Activated CD4-positive, alpha-beta T cell treated with anti-CD3 and anti-CD28 coated beads, Interleukin-2, amount 10 ng/mL, durations not matched to agents 7 days and 5 days (primary cell): Measurements from ENCODE around the gene TDRD9. TPM values are rescaled to one million over a fixed set of nuclear protein-coding genes. Genes with fewer than 3 reads are reported as not detected.

Experiments
- CTCF ChIA-PET: fragments of 350-600 bp; sonication (Branson Sonifier 250); formaldehyde crosslinking; loops from one replicate; lab custom pipeline; 2021; ENCODE audit warnings: antibody characterized with exemption; lab: Charles Lee
- POLR2A ChIA-PET: fragments of 350-600 bp; sonication (Branson Sonifier 250); formaldehyde crosslinking; loops from one replicate; lab custom pipeline; 2021; ENCODE audit warnings: antibody characterized with exemption; lab: Charles Lee
- DNase-seq: peaks from one replicate; pipeline ENCODE4 v3.0.0-alpha.2; 2020
- H3K27ac Mint-ChIP-seq: one replicate; pipeline ENCODE4 v1.8.0; 2021; ENCODE audit warnings: mild to moderate bottlenecking, moderate library complexity, mixed read lengths
- H3K27me3 Mint-ChIP-seq: one replicate; pipeline ENCODE4 v1.8.0; 2021; ENCODE audit warnings: mixed read lengths
- H3K36me3 Mint-ChIP-seq: one replicate; pipeline ENCODE4 v1.8.0; 2021; ENCODE audit warnings: low read depth, mixed read lengths
- H3K4me1 Mint-ChIP-seq: one replicate; pipeline ENCODE4 v1.8.0; 2021; ENCODE audit warnings: mixed read lengths
- H3K4me3 Mint-ChIP-seq: one replicate; pipeline ENCODE4 v1.8.0; 2021; ENCODE audit warnings: mild to moderate bottlenecking, moderate library complexity, mixed read lengths
- H3K9me3 Mint-ChIP-seq: one replicate; pipeline ENCODE4 v1.8.0; 2021; ENCODE audit warnings: mixed read lengths
- total RNA-seq, 2 experiments: library from RNA; stranded (reverse); gene quantifications; one replicate each; pipeline ENCODE4 v1.2.3, GENCODE V29; 2021

The TDRD9 gene
- total RNA-seq, 2 experiments from 2014 or later: 0.60 to 0.62 TPM

DNA sequence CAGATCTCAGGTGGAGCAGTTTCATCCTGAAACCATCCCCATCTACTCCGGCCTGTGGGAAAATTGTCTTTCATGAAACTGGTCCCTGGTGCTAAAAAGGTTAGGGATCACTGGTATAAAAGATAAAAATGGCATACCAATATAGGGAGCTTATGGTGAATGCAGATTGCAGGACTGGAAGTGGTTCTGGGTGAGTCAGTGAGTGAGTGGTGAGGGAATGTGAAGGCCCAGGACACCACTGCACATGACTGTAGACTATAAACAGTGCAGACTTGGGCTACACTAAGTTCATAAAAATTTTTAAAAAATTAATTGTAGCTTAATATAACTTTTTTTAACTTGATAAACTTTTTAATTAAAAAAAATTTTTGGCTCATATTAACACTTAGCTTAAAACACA is 81.0 kb downstream of the TDRD9 start:
- Mint-ChIP-seq H3K36me3 (no peaks in the 10 kb centered on the region), H3K27me3 (peaks cover 13% of the 10 kb centered on the region), H3K4me1 (no peaks in the 10 kb centered on the region), H3K27ac (no peak overlapping the region), H3K9me3 (no peaks in the 10 kb centered on the region), H3K4me3 (no peak overlapping the region)
- ChIA-PET CTCF (interaction anchor here (0.6 kb wide), 3 partner anchors 34 to 1847 kb away, joined by 3 to 5 read pairs (median 4); no protein-coding TSS in a partner anchor), POLR2A (interaction anchor here (0.6 kb wide), 1 partner anchor 360 kb away, joined by 8 read pairs; no protein-coding TSS in a partner anchor)
- DNase-seq: no peak

DNA sequence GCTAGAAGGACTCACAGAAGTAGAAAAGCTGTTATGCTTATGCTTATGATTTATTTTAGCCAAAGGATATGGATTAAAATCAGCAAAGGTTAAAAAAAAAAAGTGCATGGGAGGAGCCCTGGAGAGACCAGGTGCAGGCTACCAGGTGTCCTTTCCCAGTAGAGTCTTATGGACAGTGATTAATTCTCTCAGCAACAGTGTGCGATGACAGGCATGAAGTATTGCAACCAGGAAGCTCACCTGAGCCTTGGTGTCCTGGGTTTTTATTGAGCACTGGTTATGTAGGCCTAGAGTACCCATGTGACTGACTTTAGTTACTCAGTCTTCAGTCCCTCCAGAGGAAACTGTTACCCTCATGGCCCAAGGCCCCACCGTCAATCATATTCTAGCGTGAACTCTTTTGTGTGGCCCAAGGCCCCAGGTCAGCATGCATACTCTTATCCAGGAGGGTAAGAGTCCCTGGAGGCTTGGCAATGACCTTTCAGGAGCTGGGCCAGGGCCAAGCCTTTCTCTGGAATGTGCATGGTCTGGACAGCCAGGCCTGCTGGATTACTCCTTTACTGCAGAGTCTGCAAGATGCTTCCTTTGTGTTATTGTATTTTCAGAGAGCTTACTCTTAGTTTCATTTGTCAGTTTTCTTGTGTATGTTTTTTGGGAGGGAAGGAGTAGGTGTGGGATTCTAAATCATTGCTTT is 83.7 kb downstream of the TDRD9 start:
- H3K4me3 Mint-ChIP-seq: no peak overlapping the region
- no peaks in the 10 kb centered on the region for H3K9me3 Mint-ChIP-seq
- no peak overlapping the region for H3K27ac Mint-ChIP-seq
- no peak for DNase-seq
- no peaks in the 10 kb centered on the region for H3K36me3 Mint-ChIP-seq
- CTCF ChIA-PET: no interaction called here
- POLR2A ChIA-PET: no interaction called here
- H3K4me1 Mint-ChIP-seq: no peaks in the 10 kb centered on the region
- no peaks in the 10 kb centered on the region for H3K27me3 Mint-ChIP-seq

DNA sequence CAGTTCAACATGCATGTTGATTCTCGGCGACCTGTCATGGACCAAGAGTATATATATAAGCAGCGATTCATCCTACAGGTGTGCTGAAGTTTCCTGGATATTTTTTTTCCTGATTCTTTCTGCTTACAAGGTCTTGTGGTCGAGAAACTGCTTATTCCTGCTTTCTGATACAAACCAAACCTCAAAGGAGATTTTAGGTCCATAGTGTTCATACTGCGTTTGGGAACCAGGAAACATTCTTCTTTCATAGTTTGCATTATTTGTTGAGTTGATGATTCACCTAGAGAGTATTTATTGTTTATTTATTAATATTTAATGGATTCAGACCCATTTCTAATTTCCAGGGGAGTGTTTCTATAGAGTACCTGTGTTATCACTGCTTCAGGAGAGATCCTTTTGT is 86.5 kb downstream of the TDRD9 start:
- no peak for DNase-seq
- H3K4me3 Mint-ChIP-seq: no peak overlapping the region
- CTCF ChIA-PET: interaction anchor here (1.1 kb wide), 1 partner anchor 63 kb away, joined by 5 read pairs; no protein-coding TSS in a partner anchor

GRCh38 chr14:104016873-104017650 is 88.8 kb downstream of the TDRD9 start:
- DNase-seq: no peak
- H3K4me3 Mint-ChIP-seq: no peak overlapping the region
- no peaks in the 10 kb centered on the region for H3K4me1 Mint-ChIP-seq
- CTCF ChIA-PET: no interaction called here
- no peaks in the 10 kb centered on the region for H3K9me3 Mint-ChIP-seq
- H3K36me3 Mint-ChIP-seq: no peaks in the 10 kb centered on the region
- POLR2A ChIA-PET: no interaction called here
- H3K27me3 Mint-ChIP-seq: peaks cover 3% of the 10 kb centered on the region
- no peak overlapping the region for H3K27ac Mint-ChIP-seq

More for the DNA sequence above, 86.5 kb downstream of the TDRD9 start:
- Mint-ChIP-seq H3K36me3 (no peaks in the 10 kb centered on the region), H3K27me3 (peaks cover 3% of the 10 kb centered on the region), H3K27ac (no peak overlapping the region), H3K9me3 (no peaks in the 10 kb centered on the region), H3K4me1 (no peaks in the 10 kb centered on the region)
- POLR2A ChIA-PET: no interaction called here

DNA sequence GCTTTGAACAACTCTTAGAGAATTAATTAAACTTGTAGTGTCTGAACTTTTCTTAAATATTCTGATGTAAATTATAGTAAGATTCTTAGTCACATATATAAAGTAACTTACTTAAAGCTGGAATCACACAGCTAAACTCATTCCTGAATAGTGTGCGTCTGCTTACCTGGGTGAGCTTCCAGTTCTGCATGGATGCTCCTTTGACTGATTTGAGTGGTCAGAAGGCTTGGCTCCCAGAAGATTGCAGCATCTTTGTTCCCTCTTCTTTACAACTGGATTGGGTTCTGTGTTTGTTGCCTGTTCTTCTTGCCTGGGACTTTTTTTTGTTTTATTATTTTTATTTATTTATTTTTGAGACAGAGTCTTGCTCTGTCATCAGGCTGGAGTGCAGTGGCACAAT is 90.8 kb downstream of the TDRD9 start:
- no peak for DNase-seq
- no peaks in the 10 kb centered on the region for H3K4me1 Mint-ChIP-seq
- CTCF ChIA-PET: interaction anchor here (0.6 kb wide), 1 partner anchor 200 kb away, joined by 5 read pairs; no protein-coding TSS in a partner anchor
- H3K27ac Mint-ChIP-seq: no peak overlapping the region
- no peaks in the 10 kb centered on the region for H3K36me3 Mint-ChIP-seq
- POLR2A ChIA-PET: no interaction called here
- H3K9me3 Mint-ChIP-seq: no peaks in the 10 kb centered on the region
- no peak overlapping the region for H3K4me3 Mint-ChIP-seq
- peaks cover 5% of the 10 kb centered on the region for H3K27me3 Mint-ChIP-seq

DNA sequence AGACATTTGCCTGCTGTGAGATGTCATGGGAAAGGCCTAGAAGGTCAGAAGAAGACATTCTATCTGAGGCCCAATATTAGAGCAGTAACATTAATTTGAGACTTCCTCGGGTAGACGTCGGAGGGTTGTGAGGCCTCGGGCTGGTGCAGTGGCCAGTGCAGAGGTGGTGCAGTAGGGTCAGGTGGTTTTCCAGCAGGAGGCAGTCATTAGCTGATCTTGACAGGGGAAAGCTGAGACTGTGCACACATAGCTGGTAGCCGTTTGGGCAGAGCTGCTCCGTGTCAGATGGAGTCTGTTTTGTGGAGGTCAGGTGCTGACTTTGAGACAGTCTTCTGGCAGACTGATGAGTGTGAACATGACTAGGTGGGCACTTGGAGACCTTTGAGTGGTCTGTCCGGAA is 91.5 kb downstream of the TDRD9 start:
- Mint-ChIP-seq H3K4me1 (no peaks in the 10 kb centered on the region), H3K36me3 (no peaks in the 10 kb centered on the region), H3K9me3 (no peaks in the 10 kb centered on the region), H3K27ac (no peak overlapping the region), H3K27me3 (peaks cover 5% of the 10 kb centered on the region), H3K4me3 (no peak overlapping the region)
- ChIA-PET CTCF (interaction anchor here (0.6 kb wide), 1 partner anchor 200 kb away, joined by 5 read pairs; no protein-coding TSS in a partner anchor), POLR2A (no interaction called here)
- DNase-seq: no peak

DNA sequence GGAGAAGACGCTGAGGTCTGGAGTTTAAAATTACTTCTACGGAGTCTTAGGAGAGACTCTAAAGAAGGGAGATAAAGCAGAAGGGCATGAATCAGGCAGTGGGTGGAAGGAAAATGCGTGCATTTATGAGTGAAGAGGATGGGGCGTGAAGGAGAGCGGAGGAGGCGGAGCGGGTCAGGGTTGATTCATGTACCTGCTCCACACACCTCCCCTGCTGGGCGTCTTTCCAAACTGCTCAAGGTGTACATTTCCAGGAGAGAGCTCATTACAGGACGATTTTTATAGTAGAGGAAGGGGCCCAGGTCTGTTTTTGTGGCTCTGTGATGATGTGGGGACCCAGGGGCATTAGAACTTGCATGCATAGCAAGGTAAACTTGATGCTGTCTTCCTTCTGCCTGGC is 92.2 kb downstream of the TDRD9 start:
- Mint-ChIP-seq H3K27me3 (peaks cover 7% of the 10 kb centered on the region), H3K9me3 (no peaks in the 10 kb centered on the region), H3K27ac (no peak overlapping the region), H3K4me3 (no peak overlapping the region), H3K36me3 (no peaks in the 10 kb centered on the region), H3K4me1 (no peaks in the 10 kb centered on the region)
- POLR2A ChIA-PET: no interaction called here
- no peak for DNase-seq
- CTCF ChIA-PET: interaction anchor here (0.8 kb wide), 1 partner anchor 73 kb away, joined by 3 read pairs; no protein-coding TSS in a partner anchor

GRCh38 chr14:104023325-104024055 is 95.2 kb downstream of the TDRD9 start:
- peaks cover 14% of the 10 kb centered on the region for H3K27me3 Mint-ChIP-seq
- no peak overlapping the region for H3K27ac Mint-ChIP-seq
- no peaks in the 10 kb centered on the region for H3K9me3 Mint-ChIP-seq
- DNase-seq: no peak
- ChIA-PET CTCF (no interaction called here), POLR2A (no interaction called here)
- H3K4me3 Mint-ChIP-seq: no peak overlapping the region
- H3K4me1 Mint-ChIP-seq: no peaks in the 10 kb centered on the region
- H3K36me3 Mint-ChIP-seq: no peaks in the 10 kb centered on the region

GRCh38 chr14:104025534-104025933 is 97.3 kb downstream of the TDRD9 start:
- H3K4me3 Mint-ChIP-seq: no peak overlapping the region
- DNase-seq: no peak
- ChIA-PET POLR2A (no interaction called here), CTCF (no interaction called here)
- peaks cover 27% of the 10 kb centered on the region for H3K27me3 Mint-ChIP-seq
- H3K9me3 Mint-ChIP-seq: no peaks in the 10 kb centered on the region
- H3K27ac Mint-ChIP-seq: no peak overlapping the region
- no peaks in the 10 kb centered on the region for H3K36me3 Mint-ChIP-seq
- no peaks in the 10 kb centered on the region for H3K4me1 Mint-ChIP-seq

- no peak overlapping the region for H3K27ac Mint-ChIP-seq
- peaks cover 27% of the 10 kb centered on the region for H3K27me3 Mint-ChIP-seq
- H3K36me3 Mint-ChIP-seq: no peaks in the 10 kb centered on the region
- H3K9me3 Mint-ChIP-seq: no peaks in the 10 kb centered on the region
- no peak overlapping the region for H3K4me3 Mint-ChIP-seq
- CTCF ChIA-PET: no interaction called here
- no peak for DNase-seq
- POLR2A ChIA-PET: no interaction called here
- no peaks in the 10 kb centered on the region for H3K4me1 Mint-ChIP-seq
Observed at GRCh38 chr14:104026024-104026423, 97.8 kb downstream of the TDRD9 start.

GRCh38 chr14:104030958-104031357 is 102.7 kb downstream of the TDRD9 start:
- Mint-ChIP-seq H3K9me3 (no peaks in the 10 kb centered on the region), H3K4me3 (no peak overlapping the region), H3K4me1 (no peaks in the 10 kb centered on the region), H3K27ac (no peak overlapping the region), H3K27me3 (peaks cover 25% of the 10 kb centered on the region), H3K36me3 (no peaks in the 10 kb centered on the region)
- DNase-seq: no peak
- ChIA-PET CTCF (no interaction called here), POLR2A (no interaction called here)

DNA sequence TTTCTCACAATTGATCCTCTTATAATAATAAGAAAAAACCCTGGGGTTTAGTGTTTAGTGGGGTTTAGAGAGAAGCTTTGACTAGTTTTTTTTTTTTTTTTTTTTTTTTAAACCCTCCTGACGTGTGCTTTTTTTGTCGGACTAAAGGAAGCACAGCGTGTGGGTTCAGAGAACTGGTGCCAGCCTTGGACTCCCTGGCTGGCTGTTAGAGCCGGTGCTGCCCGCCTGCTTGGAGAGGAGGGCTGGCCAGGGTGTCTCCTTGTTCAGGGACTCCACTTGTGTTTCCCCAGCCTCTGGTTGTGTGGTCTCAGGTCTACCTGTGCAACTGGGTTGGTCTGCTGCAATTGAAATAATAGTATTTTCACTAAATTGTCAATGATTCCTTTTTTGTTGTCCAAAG is 103.1 kb downstream of the TDRD9 start:
- no peak overlapping the region for H3K27ac Mint-ChIP-seq

More for the DNA sequence above, 103.1 kb downstream of the TDRD9 start:
- no peaks in the 10 kb centered on the region for H3K9me3 Mint-ChIP-seq
- ChIA-PET CTCF (no interaction called here), POLR2A (no interaction called here)
- peaks cover 25% of the 10 kb centered on the region for H3K27me3 Mint-ChIP-seq
- no peaks in the 10 kb centered on the region for H3K36me3 Mint-ChIP-seq
- no peak overlapping the region for H3K4me3 Mint-ChIP-seq
- no peak for DNase-seq
- no peaks in the 10 kb centered on the region for H3K4me1 Mint-ChIP-seq
